GM21360 (cell line): ENCODE measurements around the gene PKIG.

Experiments used
- ATAC-seq: cut with Tn5 transposase; IDR thresholded peaks from one replicate; pipeline ENCODE4 v1.9.1; 2021; ENCODE audit warnings: mild to moderate bottlenecking, moderate library complexity; ENCODE audit not compliant: unreplicated experiment

Gene PKIG

GRCh38 chr20:44594730-44595129, 12.4 kb downstream of the PKIG start:
- no peak for ATAC-seq

DNA sequence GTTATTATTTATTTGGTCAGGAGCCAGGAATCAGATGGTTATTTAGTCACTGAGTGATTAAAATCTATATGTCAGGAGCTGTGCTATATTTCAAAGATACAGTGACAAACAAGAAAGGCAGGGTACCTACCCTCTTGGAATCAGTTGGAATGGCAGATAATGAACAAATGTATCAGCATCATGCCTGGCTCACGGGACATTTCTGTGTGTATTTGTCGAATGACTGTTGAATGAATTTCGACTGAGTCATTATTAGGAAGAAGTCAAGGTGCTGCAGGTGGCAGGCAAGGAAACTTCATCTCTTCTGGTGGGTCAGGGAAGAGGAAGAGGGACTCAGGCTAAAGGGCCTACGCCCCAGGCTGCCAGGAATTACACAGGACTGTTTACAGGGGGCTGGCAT, 13.6 kb downstream of the PKIG start:
- no peak for ATAC-seq

DNA sequence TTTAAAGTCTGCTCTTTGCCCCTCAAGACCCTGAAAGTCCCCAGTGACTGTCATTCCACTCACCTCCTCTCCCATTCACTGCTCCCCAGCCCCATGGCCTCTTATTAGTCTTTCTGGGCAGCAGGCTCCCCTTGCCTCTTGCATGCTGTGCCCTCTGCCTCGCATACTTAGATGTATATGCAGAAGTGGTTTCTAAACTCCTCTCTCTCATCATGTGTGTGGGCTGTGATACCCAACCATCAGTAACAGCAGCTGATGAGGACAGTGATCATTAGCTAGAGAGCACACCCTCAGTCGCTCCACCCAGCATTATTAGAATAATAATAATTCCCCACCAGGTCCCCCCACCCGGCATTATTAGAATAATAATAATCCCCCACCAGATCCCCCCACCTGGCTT, 14.5 kb downstream of the PKIG start:
- no peak for ATAC-seq

DNA sequence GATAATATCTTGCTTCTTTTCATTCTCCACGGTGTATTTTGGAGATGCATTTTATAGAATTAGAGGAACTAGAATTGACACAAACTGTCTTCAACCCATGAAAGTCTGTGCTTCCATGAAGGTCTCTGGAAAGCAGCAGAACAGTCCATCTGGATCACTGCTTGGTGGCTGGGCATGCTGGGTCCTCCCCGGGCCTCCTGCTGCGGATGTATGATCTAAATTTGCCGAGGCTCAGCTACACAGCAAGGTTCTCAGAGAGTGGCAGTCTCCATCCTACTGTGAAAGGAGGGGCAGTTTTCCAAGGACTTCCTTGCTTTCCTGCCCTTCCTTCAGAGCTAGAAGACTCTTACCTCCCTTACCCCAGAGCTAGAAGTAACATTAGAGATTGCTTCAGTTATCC, 15.1 kb downstream of the PKIG start:
- no peak for ATAC-seq

- ATAC-seq, result no peak
Measured at GRCh38 chr20:44597930-44598329, 15.6 kb downstream of the PKIG start.

GRCh38 chr20:44598423-44599305, 16.3 kb downstream of the PKIG start:
- no peak for ATAC-seq

DNA sequence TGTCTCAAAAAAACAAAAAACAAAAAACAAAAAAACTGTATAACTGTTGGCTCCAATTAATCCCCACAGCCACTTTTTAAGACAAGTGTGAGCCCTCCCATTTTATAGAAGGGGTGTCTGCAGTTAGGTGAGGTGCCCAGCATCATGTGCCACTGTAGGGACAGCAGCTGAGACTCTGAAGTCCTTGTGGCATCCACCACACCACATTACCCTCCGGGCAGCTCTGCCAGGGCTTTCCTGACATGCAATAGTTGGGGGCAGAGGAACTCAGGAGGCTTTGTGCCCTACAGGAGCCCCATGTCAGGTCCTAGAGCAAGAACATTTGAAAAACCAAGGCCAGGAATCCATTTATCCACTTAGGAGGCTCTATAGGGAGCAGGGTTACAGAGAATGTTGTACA, 17.3 kb downstream of the PKIG start:
- ATAC-seq, result no peak

DNA sequence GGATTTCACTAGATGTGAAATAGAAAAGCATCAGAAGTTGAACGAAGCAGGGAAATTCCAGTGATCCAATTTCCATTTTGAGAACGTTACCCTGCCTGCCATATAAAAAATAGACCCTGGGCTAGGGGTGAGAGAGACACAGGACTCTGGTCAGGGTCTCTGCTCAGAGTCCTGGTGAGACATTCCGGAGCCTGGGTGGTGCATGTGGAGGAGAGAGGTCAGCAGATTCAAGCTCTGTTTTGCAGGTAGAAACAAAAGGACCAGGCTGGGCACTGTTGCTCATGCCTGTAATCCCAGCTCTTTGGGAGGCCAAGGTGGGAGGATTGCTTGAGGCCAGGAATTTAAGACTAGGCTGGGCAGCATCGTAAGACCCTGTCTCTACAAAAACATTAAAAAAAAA, 17.9 kb downstream of the PKIG start:
- no peak for ATAC-seq

DNA sequence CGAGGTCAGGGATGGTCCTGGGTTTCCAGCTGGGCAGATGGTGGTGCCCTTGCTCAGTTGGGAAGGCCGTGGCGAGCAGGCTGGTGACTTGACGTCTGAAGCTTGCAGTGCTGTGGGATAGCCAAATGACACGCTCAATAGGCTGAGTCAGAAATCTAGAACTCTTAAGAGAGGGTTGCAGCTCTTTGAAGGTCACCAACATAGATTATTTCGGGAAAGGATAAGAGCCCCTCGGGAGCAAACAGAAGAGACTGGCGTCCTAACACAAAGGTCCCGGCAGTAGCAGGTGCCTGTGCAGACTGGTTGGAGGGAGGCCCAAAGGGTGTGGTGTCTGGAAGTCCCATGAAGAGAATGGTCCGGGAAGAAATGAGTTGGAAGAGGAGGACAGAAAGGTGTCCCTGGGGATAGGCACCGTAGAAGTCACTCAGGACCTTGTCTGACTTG, 18.4 kb downstream of the PKIG start:
- ATAC-seq, result no peak

DNA sequence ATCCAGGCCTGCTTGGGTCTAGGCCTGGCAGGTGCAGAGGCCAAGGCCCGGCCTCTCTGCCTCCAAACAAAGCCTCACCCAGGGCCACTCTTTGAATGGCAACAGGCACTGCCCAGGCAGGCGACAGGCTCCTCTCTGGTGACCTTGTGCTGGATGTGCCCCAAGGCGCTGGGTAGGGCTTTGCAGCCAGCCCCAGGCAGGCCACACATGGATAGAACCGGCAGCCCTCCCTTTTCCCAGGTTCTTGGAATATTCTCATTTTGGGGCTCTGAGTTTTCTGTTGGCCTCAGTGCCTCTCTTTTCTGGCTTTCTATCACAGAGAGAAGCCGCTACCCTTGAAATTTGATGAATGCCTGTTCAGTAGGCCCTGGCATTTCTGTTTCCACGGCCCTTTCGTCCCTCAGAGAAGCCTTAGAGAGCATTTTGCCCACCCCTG, 18.9 kb downstream of the PKIG start:
- ATAC-seq, result no peak

- ATAC-seq, result no peak
Measured at GRCh38 chr20:44601801-44602204, 19.4 kb downstream of the PKIG start.

- no peak for ATAC-seq
Measured at GRCh38 chr20:44603327-44603726, 20.9 kb downstream of the PKIG start.

GRCh38 chr20:44606725-44607441, 24.5 kb downstream of the PKIG start:
- ATAC-seq, result no peak

- ATAC-seq, result no peak
Measured at GRCh38 chr20:44609006-44609515, 26.7 kb downstream of the PKIG start.

- no peak for ATAC-seq
Measured at GRCh38 chr20:44609516-44610312, 27.3 kb downstream of the PKIG start.

- no peak for ATAC-seq
Measured at GRCh38 chr20:44610313-44610962, 28.1 kb downstream of the PKIG start.

- no peak for ATAC-seq
Measured at GRCh38 chr20:44613575-44613974, 31.2 kb downstream of the PKIG start.

GRCh38 chr20:44614525-44614924, 32.1 kb downstream of the PKIG start:
- ATAC-seq, result no peak

DNA sequence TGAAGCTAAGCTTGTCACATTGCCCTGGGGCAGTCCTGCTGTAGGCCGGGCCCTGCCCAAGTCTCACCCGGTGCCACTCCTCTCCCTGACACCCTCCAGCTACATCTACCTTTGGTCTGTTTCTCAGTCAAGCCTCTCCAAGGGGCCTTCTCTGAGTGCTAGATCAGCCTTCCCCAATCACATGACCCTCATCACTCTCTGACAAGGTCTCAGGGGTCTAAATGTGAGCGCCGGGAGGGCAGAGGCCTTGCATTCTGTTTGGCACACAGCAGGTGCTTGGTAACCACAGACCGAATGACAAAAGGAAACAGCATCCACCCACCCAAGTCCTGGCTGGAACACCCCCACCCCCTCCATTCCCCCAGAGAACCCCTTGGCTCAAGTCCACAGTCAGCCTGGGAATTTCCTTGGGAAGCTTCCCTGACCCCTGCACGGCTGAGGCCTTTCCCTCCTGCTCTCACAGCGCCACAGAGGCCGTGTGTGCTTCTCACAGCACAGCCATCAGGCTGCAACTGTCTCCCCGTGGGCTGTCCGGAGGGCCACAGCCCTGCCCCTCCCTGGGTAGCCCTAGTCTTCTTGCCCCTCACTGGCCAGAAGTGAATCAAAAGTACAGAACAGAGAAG, 32.9 kb downstream of the PKIG start:
- no peak for ATAC-seq
